ENCODE data around the gene CDC42EP5.
"Not testable (repeated sequence)": the region's sequence is repeated elsewhere in the genome, so short reads cannot be mapped to it uniquely, and the experiment has no call there.

CDC42EP5 gene

DNA sequence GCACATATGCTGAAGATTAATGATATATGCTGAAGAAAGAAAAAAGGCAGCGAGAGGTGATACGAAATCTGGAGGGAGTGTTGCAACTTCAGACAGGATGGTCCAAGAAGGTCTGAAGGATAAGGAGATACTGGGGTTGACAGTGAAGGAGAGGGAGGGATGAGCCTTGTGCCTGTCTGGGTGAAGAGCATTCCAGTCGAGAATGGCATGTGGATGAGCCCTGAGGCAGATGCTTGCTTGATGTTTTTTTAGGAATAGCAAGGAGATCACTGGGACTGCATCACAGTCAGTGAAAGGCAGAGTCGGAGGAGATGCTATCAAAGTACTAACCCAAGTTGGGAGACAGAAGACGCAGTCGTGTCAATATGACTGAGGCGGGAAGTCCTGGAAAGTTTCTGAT, 16.2 kb upstream of the CDC42EP5 start:
- no peak for DNase-seq (ENCODE audit: low spot score)

DNA sequence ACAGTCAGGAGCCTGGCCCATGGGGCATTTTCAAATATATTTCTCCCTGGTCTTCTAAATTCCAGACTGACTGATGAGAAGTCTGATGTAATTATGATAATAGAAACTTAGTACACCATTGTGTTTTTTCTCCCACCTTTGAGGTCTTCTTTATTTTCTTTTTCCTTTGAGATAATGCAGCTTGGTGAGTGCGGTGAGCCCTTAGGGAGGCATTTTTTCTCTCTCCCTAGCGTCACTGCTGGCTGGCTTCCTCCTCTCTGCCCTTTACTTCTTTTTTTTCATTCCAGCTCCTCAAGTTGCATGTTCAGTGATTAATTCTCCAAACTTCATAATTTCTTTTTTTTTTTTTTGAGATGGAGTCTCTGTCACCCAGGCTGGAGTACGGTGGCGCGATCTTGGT, 12.8 kb upstream of the CDC42EP5 start:
- DNase-seq (ENCODE audit: low spot score) = no peak

DNA sequence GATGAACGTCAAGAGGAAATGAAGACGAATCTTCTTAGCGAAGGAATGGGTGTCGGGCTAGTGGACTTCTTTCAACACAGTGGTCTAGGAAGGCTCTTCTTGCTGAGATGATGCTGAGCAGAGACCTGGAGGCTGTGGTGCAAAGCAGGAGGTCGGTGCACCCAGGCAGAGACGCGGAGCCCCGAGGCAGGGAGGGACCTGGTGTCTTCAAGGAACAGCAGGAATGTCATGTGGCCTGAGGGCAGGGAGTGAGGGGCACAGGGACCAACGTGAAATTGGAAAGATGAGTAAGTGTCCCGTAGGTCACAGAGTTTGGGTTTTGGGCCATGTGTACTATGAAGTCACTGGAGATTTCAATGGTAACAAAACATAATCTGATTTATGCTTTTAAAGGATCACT, 11.4 kb upstream of the CDC42EP5 start:
- no peak for DNase-seq (ENCODE audit: low spot score)

DNA sequence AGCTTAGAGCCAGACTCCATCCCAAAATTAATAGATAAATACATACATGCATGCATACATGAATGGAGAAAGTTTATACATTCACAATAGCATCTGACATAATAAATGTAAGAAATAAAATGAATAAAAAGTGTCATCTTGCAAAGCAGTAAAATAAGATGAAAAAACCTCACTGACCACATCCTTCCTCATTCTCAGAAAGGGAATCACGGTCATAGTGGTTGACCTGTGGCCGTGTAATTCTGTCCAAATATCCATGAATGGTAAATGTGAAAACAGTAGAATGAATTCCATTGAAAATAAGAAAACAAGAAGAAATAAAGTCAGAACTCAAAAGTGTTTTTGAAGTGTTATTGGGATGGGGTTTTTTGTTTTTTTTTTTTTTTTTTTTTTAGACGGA, 9.8 kb upstream of the CDC42EP5 start:
- DNase-seq (ENCODE audit: low spot score) = no peak

DNA sequence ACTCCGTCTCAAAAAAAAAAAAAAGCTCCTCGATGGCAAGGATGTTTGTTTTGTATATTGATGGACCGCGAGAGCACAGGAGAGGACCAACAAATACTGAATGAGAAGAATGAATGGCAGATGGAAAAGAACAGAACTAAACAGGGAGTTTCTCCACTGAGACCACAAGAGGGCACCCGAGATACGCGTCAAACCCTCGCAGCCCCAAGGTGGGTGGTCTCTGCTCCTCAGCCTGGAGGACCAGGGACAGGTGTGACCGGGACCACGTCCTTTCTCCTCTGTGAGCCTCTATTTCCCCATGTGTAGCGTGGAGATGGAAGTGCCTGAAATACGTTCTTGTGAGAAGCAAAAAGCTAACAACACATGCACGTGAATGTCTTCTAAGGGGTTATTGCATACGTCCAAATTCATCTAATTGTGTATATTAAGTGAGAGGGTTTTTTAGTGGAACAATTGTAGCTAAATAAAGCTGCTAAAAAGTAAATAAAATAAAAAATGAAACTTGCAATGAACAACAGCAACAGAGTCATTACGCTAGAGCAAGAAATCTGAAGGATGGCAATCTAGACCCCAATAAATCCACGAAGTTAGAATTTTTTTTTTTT, 8.3 kb upstream of the CDC42EP5 start:
- DNase-seq (ENCODE audit: low spot score) = no peak

DNA sequence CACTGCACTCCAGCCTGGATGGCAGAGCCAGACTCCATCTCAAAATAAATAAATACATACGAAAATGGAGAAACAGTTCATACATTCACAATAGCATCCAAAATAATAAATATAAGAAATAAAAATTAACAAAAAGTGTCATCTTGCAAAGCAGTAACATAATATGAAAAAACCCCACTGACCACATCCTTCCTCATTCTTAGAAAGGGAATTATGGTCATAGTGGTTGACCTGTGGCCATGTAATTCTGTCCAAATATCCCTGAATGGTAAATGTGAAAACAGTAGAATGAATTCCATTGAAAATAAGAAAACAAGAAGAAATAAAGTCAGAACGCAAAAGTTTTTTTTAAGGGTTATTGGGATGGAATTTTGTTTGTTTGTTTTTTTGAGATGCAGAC, 7.0 kb upstream of the CDC42EP5 start:
- no peak for DNase-seq (ENCODE audit: low spot score)

DNA sequence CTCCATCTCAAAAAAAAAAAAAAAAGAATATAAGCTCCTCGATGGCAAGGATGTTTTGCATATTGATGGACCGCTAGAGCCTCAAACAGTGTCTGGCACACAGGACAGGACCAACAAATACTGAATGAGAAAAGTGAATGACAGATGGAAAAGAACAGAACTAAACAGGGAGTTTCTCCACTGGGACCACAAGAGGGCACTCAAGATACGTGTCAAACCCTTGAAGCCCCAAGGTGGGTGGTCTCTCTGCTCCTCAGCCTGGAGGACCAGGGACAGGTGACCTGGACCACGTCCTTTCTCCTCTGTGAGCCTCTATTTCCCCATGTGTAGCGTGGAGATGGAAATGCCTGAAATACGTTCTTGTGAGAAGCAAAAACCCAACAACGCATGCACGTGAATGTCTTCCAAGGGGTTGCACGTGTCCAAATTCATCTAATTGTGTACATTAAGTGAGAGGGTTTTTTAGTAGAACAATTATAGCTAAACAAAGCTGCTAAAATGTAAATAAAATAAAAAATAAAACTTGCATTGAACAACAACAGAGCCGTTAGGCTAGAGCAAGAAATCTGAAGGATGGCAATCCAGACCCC, 5.7 kb upstream of the CDC42EP5 start:
- no peak for DNase-seq (ENCODE audit: low spot score)

DNA sequence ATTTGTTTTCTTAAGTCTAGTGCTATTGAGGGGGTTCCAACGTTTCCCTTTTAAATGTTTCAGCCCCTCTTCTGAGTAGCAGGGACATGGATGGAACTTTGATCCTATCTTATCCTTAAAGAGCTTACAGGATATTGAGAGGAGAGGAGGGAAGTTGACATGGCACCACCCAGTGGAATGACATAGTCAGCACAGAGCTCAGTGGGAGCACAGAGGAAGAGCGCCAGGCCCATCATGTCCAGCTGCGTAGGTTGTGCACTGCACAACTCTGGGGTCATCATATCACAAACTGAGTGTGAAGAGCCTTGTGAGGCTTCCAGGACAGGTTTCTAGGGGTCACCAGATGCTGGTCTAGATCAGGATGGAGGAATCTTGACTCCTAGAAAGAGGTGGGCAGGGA, 4.6 kb upstream of the CDC42EP5 start:
- no peak for DNase-seq (ENCODE audit: low spot score)

DNA sequence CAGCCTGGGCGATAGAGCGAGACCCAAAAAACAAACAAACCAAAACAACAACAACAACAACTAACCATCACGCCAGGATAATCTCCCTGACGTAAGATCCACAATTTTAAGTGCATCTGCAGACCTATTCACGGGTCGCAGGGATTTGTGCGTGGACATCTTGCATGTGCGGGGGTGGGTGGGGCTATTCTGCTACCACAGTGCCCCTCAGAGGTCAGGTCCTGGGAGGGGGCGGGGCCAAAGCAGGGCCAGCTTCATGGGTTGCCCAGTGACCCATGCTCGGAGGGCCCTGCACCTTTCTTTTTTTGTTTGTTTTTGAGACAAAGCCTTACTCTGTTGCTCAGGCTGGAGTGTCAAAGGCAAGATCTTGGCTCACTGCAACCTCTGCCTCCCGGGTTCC, 2.6 kb upstream of the CDC42EP5 start:
- no peak for DNase-seq (ENCODE audit: low spot score)

DNA sequence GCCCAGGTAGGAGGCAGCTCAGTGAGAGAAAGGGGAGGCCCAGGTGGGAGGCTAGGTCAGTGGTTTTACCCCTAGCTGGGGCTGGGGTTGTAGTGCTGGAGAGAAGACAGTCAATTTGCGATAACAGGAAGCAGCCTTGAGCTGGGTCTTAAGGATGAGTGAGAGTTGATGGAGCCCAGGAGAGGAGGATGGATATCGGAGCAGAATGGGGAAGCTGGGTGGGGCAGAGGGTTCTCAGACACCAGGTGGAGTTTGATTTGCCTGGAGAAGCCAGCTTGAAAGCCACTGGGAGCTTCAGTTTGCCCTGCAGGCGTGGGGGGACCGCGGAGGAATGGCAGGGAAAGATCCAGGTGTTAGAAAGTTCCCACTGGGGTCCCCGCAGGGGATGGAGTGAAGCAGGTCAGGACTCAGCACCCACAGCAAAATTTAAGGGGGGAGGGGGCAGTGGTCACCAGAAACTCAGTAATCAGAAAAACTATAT, 836 bp upstream of the CDC42EP5 start:
- DNase-seq (ENCODE audit: low spot score) = no peak

DNA sequence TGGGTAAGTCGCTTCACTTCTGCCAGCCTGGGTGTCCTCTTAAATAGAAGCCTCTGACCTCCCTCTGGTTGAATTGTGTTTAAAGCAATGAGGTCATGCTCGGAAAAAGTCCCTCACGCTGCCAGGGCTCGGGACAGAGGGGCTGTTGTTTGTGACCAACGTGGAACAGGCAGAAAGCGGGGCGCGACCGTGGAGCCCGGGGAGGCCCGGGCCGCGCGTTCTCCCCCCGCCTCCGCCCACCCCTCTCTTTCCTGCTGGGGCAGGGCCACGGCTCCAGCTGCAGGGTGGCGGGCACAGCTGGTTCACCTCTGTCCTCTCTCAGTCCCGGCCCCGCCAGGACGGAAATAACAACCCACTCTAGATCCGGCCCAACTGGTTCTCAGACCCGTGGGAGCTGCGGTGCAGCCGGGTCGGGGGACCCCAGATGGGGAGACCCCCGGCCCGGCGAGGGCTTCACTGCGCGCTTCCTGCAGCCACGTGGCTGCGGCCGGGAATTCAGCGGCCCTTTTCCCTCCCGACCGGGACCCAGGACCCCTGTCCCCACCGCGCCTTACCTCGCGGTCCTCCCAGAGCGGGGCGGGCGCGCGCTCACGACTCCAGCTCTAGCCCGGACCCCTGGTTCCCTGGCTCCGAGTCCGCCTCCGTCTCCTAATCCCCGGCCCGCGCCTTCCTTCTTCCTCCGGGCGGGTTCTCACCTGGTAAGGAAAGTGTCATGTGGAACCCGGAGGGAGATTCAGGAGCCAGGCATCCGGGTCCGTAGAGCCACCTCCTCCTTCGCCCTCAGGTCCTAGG, 1.9 kb downstream of the CDC42EP5 start:
- peak; percentile 48 for DNase-seq (ENCODE audit: low spot score)

DNA sequence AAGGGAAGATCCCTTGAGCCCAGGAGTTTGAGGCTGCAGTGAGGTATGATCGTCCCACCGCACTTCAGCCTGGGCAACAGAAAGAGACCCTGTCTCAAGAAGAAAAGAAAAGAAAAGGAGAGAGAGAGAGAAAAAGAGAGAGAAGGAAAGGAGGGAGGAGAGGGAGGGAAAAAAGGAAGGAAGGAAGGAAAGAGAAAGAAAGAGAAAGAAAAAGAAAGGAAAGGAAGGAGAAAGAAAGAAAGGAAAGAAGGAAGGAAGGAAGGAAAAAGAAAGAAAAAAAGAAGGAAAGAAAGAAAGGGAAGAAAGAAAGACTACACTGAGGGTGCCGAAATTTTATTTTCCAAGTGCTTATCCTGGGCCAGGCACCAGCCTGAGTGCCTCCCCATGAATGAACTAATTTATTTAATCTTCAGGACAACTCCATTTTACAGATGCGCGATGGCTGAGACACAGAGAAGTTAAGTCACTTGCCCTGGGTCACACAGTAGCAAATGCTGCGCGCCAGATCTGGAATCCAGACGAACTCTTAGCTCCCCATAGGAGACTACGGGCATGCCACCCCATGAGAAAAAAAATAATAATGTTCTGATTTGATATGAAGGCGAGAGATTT, 2.7 kb downstream of the CDC42EP5 start:
- DNase-seq (ENCODE audit: low spot score) = no peak

DNA sequence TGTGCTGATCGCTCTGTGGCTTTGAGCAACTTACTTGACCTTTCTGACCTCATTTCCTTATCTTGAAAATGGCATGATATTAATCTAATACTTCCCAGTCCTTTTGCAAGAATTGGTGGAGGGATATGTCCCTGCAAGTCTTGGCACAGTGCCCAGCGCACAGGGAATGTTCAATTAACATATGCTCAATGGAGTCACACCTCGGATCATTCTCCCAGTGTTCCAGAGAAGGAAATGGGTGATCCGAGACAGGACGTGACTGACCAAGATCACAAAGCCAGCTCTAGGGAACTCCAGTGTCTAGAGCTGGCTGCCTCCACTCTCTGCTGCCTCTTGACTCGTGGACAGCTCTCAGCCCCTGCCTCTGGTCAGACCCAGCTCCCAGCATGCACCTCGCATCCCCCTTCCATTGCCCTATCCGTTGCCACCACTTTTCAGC, 3.6 kb downstream of the CDC42EP5 start:
- DNase-seq (ENCODE audit: low spot score) = peak; percentile 90

DNA sequence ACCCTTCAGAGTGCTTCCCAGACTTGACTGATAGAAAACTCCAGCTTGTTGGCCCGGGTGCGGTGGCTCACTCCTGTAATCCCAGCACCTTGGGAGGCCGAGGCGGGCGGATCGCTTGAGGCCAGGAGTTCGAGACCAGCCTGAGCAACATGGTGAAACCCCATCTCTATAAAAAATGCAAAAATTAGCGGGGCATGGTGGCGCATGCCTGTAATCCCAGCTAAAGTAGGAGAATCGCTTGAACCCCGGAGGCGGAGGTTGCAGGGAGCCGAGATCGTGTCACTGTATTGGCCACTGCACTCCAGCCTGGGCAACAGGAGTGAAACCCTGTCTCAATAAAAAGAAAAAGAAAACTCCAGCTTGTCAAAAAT, 7.0 kb downstream of the CDC42EP5 start:
- DNase-seq (ENCODE audit: low spot score) = not testable (repeated sequence)

DNA sequence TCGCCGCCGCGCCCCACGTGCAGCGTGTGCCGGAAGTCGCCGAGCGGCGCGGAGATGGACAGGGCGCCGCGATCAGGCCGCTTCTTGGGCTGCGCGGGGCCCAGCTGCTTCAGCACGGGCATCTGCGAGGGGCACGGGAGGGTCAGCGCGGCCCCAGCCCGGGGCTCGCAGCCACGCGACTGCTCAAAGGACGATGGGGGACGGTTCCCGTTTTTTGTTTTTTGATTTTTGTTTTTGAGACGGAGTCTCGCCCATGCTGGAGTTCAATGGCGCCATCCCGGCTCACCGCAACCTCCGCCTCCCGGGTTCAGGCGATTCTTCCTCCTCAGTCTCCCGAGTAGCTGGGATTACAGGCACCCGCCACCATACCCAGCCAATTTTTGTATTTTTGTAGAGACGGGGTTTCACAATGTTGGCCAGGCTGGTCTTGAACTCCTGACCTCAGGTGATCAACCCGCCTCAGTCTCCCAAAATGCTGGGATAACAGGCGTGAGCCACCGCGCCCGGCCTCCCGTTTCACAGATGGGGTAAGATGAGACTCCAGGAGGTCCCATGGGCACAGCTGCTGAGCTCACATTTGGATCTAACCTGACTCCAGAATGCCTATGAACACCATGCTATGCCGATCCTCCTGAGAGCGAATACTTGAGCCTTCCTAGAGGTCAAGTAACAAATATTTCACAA, 7.5 kb downstream of the CDC42EP5 start:
- no peak for DNase-seq (ENCODE audit: low spot score)

DNA sequence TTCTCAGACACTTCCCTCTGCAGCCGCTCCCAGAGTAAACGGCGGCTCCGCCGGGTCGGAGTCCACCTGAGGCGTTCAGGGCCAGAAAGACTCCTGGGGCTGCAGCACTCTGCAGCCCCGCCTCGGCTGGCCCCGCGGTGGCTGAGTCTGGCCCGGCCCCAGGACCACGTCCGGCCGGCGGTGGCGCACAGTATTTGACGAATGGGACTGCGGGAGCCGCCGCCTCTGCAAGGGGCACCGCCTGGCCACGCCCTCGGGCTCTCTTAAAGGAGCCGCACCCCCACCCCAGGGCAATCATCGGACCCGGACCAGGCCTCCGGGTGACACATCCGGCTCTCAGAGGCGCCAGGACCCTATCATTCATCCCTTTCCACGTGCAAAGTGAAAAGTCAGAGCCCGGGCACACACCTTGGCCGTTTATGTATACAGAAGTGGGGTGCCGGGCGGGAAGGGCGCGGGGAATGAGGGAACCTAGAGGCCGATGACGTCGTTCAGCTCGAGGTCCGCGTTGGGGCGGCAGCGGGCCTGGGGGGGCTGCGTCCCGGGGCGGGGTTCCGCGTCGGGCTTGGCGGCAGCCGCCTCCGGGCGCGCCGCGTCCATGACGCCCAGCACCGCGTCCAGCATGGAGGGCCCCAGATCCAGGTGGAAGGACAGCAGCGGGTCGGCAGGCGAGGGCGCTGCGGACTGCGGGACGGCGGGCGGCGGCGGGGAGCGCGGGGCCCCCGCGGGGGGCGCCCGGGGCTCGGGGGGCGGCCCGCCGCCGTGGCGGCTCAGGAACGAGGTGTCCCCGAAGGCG, 8.3 kb downstream of the CDC42EP5 start:
- peak; percentile 80 for DNase-seq (ENCODE audit: low spot score)

DNA sequence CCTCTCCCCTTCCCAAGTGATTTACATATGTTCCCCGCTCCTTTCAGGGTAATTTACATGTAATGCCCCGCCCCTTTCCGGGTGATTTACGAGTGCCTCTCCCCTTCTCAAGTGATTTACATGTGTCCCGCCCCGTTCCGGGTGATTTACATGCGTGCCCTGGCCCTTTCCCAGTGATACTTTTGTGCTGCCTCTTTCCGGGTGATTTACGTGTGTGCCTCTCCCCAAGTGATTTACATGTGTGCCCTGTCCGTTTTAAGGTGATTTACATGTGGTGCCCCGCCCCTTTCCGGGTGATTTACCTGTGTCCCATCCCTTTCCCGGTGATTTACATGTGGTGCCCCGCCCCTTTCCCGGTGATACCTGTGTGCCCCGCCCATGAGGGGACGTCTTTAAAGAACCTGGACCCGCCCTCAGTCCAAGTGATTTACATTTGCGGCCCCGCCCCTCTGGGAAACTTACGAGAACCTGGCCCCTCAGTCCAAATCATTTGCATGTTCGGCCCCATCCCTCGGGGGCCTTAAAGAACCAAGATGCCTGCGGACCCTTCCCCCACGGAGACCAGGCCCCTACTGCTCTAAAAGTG, 9.0 kb downstream of the CDC42EP5 start:
- peak; percentile 60 for DNase-seq (ENCODE audit: low spot score)

DNA sequence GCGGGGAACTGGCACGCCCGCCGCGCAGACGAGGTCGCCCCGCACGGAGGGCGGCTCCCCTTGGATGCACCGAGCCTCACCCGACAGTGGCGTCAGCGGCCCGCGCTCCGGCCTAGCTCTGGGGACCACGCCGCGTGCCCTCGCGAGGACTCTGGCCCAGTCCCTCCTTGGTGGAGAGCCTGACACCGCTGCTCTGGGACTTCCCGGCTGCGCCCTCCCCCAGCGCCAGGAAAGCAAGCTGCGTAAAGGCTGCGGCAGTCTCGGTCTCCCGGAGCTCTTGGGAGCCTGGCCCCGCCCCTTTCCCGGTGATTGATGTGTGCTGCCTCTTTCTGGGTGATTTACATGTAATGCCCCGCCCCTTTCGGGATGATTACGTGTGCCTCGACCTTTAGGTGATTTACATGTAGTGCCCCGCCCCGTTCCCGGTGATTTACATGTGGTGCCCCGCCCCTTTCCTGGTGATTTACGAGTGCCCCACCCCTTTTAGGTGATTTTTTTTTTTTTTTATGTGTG, 9.5 kb downstream of the CDC42EP5 start, which contains the start of gene LENG9:
TSS of gene LENG9 (minus strand) at position 248 of the 513 bp plus-strand sequence. CDS start 252 bp downstream, outside the sequence.
- DNase-seq (ENCODE audit: low spot score) = peak; percentile 99

DNA sequence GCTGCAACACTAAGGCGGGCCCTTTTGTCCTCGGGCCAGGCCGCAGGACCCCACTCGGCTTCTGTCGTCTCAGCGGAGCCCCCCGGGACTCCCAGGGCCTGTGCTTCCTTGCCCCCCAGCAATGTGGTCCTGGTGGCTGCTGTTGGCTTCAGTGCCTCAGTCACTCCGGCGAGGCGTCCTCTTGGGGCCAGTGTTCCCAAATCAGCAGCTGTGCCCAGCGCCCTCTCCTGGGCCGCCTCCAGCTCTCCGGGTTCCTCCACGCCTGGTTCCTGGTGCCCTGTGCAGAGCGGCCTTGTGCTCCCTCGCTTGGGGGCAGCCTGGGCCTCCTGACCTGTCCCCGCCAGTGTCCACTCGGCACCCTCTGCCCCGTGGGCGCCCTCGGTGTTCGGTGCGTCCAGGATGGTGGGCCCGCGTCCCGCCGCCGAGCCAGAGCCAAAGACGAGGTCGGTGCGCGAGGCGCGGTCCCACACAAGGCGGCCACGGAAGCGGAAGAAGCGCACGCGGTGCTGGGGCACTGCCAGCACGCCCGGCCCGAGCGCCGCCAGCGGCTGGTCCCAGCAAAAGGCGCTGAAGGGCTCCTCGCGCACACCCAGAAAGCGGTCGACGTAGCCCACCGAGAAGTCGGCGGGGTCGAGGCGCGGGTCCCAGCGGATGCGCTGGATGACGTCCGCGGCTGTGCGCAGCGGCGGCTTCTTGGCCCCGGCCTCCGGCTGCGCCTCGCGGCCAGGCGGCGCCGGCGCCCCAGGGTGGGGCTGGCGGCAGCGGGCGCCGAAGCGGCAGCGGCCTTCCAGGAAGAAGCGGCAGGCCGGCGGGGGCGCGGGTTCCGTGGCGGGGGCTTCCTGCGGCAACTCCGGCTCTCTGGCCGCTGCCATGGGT, 10.2 kb downstream of the CDC42EP5 start:
- DNase-seq (ENCODE audit: low spot score) = peak; percentile 63
